Measurements from ENCODE around the gene ADD3.

Gene ADD3

GRCh38 chr10:110007701-110008517 is at the start of gene ADD3:
TSS of gene ADD3 (plus strand) at chr10:110007984. CDS start at chr10:110100654, 92,670 bp downstream.
- TF ChIP-seq CTCF (IDR thresholded peaks at IDR 0.05), result no peak

- no peak for TF ChIP-seq CTCF (IDR thresholded peaks at IDR 0.05)
Observed at GRCh38 chr10:109958059-109958458, 49.7 kb upstream of the ADD3 start.

GRCh38 chr10:109959259-109960145 is 48.3 kb upstream of the ADD3 start:
- TF ChIP-seq CTCF (IDR thresholded peaks at IDR 0.05), result no peak

GRCh38 chr10:109960682-109961081 is 47.1 kb upstream of the ADD3 start:
- TF ChIP-seq CTCF (IDR thresholded peaks at IDR 0.05), result no peak

GRCh38 chr10:109961174-109962001 is 46.4 kb upstream of the ADD3 start:
- TF ChIP-seq CTCF (IDR thresholded peaks at IDR 0.05), result no peak

GRCh38 chr10:109962247-109962646 is 45.5 kb upstream of the ADD3 start:
- TF ChIP-seq CTCF (IDR thresholded peaks at IDR 0.05), result no peak

- no peak for TF ChIP-seq CTCF (IDR thresholded peaks at IDR 0.05)
Observed at GRCh38 chr10:109963439-109963838, 44.3 kb upstream of the ADD3 start.

All from LNCAP (cell line).